Neural cell (in vitro differentiated cells): ENCODE measurements around the gene SLC13A3. TPM values are rescaled to one million over a fixed set of nuclear protein-coding genes. Genes with fewer than 3 reads are reported as not detected.

ENCODE experiments used
- H2AFZ ChIP-seq: fragments of 200-600, 300-800 bp; sonication (generic), shearing (Covaris generic); 2 replicates; pipeline ENCODE4 v1.6.0; 2014; ENCODE audit warnings: low read depth, mild to moderate bottlenecking, antibody characterized with exemption, low read length, moderate library complexity
- H3F3A ChIP-seq: fragments of 200-600 bp; shearing (Covaris generic); 2 replicates; pipeline ENCODE4 v1.6.1; 2016; ENCODE audit warnings: mild to moderate bottlenecking, moderate library complexity, mixed read lengths, antibody characterized with exemption, low read length; ENCODE audit not compliant: insufficient read depth, poor library complexity, severe bottlenecking
- H3K27ac ChIP-seq: fragments of 200-600, 300-800 bp; sonication (generic), shearing (Covaris generic); 2 replicates; pipeline ENCODE4 v1.5.1; 2014; ENCODE audit warnings: mild to moderate bottlenecking, low read length, moderate library complexity
- H3K27me3 ChIP-seq: fragments of 300-800, 200-600 bp; sonication (generic), shearing (Covaris generic); 2 replicates; pipeline ENCODE4 v1.6.0; 2014; ENCODE audit warnings: mild to moderate bottlenecking, low read depth, low read length, moderate library complexity; ENCODE audit not compliant: insufficient read depth
- H3K36me3 ChIP-seq: fragments of 300-800, 200-600 bp; sonication (generic), shearing (Covaris generic); 2 replicates; pipeline ENCODE4 v1.5.1; 2014; ENCODE audit warnings: mild to moderate bottlenecking, antibody characterized with exemption, low read length, moderate library complexity; ENCODE audit not compliant: insufficient read depth
- H3K4me2 ChIP-seq: fragments of 300-800, 200-600 bp; sonication (generic), shearing (Covaris generic); 2 replicates; pipeline ENCODE4 v1.6.0; 2014; ENCODE audit warnings: mild to moderate bottlenecking, low read length
- H3K4me3 ChIP-seq: fragments of 300-800, 200-600 bp; sonication (generic), shearing (Covaris generic); 2 replicates; pipeline ENCODE4 v1.5.1; 2014; ENCODE audit warnings: mild to moderate bottlenecking, low read length, moderate library complexity
- H3K79me2 ChIP-seq: fragments of 200-600 bp; shearing (Covaris generic); replicated peaks from 2 replicates; pipeline ENCODE4 v1.6.0; 2014; ENCODE audit warnings: mild to moderate bottlenecking, low read length, moderate library complexity; ENCODE audit not compliant: insufficient read depth
- H3K9ac ChIP-seq: fragments of 300-800, 200-600 bp; sonication (generic), shearing (Covaris generic); 2 replicates; pipeline ENCODE4 v1.6.1; 2016; ENCODE audit warnings: mild to moderate bottlenecking, low read length, mixed read lengths
- H3K9me2 ChIP-seq: fragments of 200-600 bp; shearing (Covaris generic); 2 replicates; pipeline ENCODE4 v1.6.1; 2016; ENCODE audit warnings: mild to moderate bottlenecking, low read length, mixed read lengths; ENCODE audit not compliant: insufficient read depth
- H3K9me3 ChIP-seq: fragments of 200-600, 300-800 bp; sonication (generic), shearing (Covaris generic); 2 replicates; pipeline ENCODE4 v1.6.1; 2016; ENCODE audit warnings: mild to moderate bottlenecking, mixed run types, low read length, moderate library complexity, mixed read lengths
- H4K20me1 ChIP-seq: fragments of 200-600 bp; shearing (Covaris generic); 2 replicates; pipeline ENCODE4 v1.6.1; 2016; ENCODE audit warnings: mild to moderate bottlenecking, mixed run types; ENCODE audit not compliant: insufficient read depth
- EP300 ChIP-seq: fragments of 450-650 bp; conservative IDR thresholded peaks from 2 replicates; pipeline ENCODE4 v1.6.1; 2014; ENCODE audit warnings: antibody characterized with exemption, mild to moderate bottlenecking, moderate library complexity; ENCODE audit not compliant: poor library complexity, severe bottlenecking
- EZH2 ChIP-seq: fragments of 200-600, 300-800 bp; shearing (Covaris generic), sonication (generic); IDR thresholded peaks from 2 replicates; pipeline ENCODE4 v1.6.1; 2014; ENCODE audit warnings: antibody characterized with exemption, low read length, borderline replicate concordance, mild to moderate bottlenecking; ENCODE audit not compliant: insufficient read depth, poor library complexity, severe bottlenecking
- MXI1 ChIP-seq: fragments of 450-650 bp; conservative IDR thresholded peaks from 2 replicates; pipeline ENCODE4 v1.6.1; 2014; ENCODE audit warnings: antibody characterized with exemption, mild to moderate bottlenecking; ENCODE audit not compliant: poor library complexity, severe bottlenecking
- POLR2AphosphoS5 ChIP-seq: IDR thresholded peaks from 2 replicates; pipeline ENCODE4 v1.6.1; 2012
- RAD21 ChIP-seq: fragments of 450-650 bp; conservative IDR thresholded peaks from 2 replicates; pipeline ENCODE4 v1.6.1; 2014; ENCODE audit warnings: antibody characterized with exemption, mild to moderate bottlenecking, moderate library complexity
- SMC3 ChIP-seq: fragments of 450-650 bp; conservative IDR thresholded peaks from 2 replicates; pipeline ENCODE4 v1.6.1; 2014; ENCODE audit warnings: antibody characterized with exemption, mild to moderate bottlenecking, moderate library complexity; ENCODE audit not compliant: poor library complexity
- TAF1 ChIP-seq: IDR thresholded peaks from 2 replicates; pipeline ENCODE4 v1.6.1; 2012; ENCODE audit warnings: low read depth
- polyA plus RNA-seq: library from polyadenylated mRNA; depleted of rRNA; stranded (reverse); fragments of >200 nt; gene quantifications from 2 replicates; pipeline ENCODE4 v1.2.3, GENCODE V29; 2014
- TF ChIP-seq, protein P1 (sequence below): IDR thresholded peaks from 2 replicates; pipeline ENCODE4 v1.6.1; 2012; ENCODE audit warnings: borderline replicate concordance
- TF ChIP-seq, protein P2 (sequence below): fragments of 450-650 bp; IDR thresholded peaks from 2 replicates; pipeline ENCODE4 v1.5.1; 2014; ENCODE audit warnings: antibody characterized with exemption, mild to moderate bottlenecking, moderate library complexity; ENCODE audit not compliant: poor library complexity, severe bottlenecking

Gene SLC13A3
- polyA plus RNA-seq, 1 donor from 2014 or later: 5.5 TPM

DNA sequence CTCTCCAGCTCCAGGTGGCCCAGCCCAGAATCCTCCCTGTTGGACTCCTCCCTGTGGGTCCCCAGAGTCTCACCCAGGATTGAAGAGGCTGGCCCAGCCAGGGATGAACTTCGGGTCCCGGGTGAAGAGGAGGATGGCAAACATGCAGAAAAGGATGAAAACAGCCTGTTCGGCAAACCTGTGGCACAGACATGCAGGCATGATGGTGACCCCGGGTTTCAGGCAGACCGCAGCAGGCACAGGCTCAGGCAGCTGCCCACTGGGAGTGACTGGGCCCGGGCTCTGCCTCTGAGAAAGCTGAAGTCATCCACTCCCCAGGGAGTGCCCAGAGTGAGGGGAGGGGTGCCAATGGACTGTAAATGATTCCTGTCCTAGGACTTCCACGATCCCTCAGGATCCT is 63.3 kb downstream of the SLC13A3 start (continued):
- TF ChIP-seq SMC3 (no peak), EP300 (no peak), TAF1 (no peak)

DNA sequence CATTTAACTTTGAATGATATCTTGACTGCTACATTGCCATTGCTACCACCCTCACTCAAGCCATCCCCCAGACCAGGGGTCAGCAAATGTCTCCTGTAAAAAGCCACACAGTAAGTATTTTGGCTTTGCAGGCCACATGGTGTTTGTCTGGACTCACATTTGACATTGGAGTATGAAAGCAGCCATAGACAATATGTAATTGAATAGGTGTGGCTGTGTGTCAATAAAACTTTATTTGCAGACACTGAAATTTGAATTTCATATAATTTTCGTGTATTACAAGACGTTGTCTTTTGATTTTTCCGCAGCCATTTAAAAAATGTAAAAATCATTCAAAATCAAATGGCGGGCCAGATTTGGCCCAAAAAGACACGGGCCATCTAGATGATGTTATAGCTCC is 64.5 kb downstream of the SLC13A3 start:
- H3K36me3 ChIP-seq: no peaks in the 10 kb centered on the region
- H3K27me3 ChIP-seq: no peaks in the 10 kb centered on the region
- H2AFZ ChIP-seq: no peak overlapping the region
- H3K9ac ChIP-seq: no peak overlapping the region
- H3K9me2 ChIP-seq: no peaks in the 10 kb centered on the region
- no peaks in the 10 kb centered on the region for H4K20me1 ChIP-seq
- no peaks in the 10 kb centered on the region for H3K9me3 ChIP-seq
- TF ChIP-seq EP300: no peak
- TF ChIP-seq, protein P1, sequence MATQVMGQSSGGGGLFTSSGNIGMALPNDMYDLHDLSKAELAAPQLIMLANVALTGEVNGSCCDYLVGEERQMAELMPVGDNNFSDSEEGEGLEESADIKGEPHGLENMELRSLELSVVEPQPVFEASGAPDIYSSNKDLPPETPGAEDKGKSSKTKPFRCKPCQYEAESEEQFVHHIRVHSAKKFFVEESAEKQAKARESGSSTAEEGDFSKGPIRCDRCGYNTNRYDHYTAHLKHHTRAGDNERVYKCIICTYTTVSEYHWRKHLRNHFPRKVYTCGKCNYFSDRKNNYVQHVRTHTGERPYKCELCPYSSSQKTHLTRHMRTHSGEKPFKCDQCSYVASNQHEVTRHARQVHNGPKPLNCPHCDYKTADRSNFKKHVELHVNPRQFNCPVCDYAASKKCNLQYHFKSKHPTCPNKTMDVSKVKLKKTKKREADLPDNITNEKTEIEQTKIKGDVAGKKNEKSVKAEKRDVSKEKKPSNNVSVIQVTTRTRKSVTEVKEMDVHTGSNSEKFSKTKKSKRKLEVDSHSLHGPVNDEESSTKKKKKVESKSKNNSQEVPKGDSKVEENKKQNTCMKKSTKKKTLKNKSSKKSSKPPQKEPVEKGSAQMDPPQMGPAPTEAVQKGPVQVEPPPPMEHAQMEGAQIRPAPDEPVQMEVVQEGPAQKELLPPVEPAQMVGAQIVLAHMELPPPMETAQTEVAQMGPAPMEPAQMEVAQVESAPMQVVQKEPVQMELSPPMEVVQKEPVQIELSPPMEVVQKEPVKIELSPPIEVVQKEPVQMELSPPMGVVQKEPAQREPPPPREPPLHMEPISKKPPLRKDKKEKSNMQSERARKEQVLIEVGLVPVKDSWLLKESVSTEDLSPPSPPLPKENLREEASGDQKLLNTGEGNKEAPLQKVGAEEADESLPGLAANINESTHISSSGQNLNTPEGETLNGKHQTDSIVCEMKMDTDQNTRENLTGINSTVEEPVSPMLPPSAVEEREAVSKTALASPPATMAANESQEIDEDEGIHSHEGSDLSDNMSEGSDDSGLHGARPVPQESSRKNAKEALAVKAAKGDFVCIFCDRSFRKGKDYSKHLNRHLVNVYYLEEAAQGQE: no peak
- TF ChIP-seq EZH2: no peak
- no peak overlapping the region for H3K4me2 ChIP-seq
- H3K79me2 ChIP-seq: no peaks in the 10 kb centered on the region
- no peak overlapping the region for H3K4me3 ChIP-seq
- H3K27ac ChIP-seq: no peak overlapping the region
- no peaks in the 10 kb centered on the region for H3F3A ChIP-seq

DNA sequence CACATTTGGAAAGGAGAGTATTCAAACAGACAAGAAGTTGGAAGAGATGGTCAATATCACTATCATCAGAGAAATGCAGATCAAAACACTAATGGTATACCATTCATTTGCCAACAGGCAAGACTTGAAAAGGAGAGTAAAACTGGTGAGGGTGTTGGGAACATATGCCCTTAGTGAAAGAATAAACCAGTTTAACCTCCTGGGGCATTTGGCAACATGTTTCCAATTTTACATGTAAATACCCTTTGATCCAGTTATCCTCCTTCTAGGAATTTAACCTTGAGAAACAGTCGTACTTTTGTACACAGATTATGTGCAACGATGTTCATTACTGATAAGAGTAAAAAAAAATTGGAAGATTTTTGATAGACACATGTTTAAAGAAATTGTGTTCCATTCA is 66.8 kb downstream of the SLC13A3 start:
- Histone ChIP-seq H3F3A (no peaks in the 10 kb centered on the region), H4K20me1 (no peaks in the 10 kb centered on the region), H3K9me3 (peaks cover 2% of the 10 kb centered on the region), H3K4me3 (no peak overlapping the region), H3K27me3 (no peaks in the 10 kb centered on the region), H3K9ac (no peak overlapping the region), H2AFZ (no peak overlapping the region), H3K4me2 (no peak overlapping the region), H3K9me2 (no peaks in the 10 kb centered on the region), H3K36me3 (no peaks in the 10 kb centered on the region), H3K79me2 (no peaks in the 10 kb centered on the region), H3K27ac (no peak overlapping the region)
- TF ChIP-seq SMC3: no peak
- no peak for TF ChIP-seq RAD21
- TF ChIP-seq, protein P1: no peak
- TF ChIP-seq, protein P2, sequence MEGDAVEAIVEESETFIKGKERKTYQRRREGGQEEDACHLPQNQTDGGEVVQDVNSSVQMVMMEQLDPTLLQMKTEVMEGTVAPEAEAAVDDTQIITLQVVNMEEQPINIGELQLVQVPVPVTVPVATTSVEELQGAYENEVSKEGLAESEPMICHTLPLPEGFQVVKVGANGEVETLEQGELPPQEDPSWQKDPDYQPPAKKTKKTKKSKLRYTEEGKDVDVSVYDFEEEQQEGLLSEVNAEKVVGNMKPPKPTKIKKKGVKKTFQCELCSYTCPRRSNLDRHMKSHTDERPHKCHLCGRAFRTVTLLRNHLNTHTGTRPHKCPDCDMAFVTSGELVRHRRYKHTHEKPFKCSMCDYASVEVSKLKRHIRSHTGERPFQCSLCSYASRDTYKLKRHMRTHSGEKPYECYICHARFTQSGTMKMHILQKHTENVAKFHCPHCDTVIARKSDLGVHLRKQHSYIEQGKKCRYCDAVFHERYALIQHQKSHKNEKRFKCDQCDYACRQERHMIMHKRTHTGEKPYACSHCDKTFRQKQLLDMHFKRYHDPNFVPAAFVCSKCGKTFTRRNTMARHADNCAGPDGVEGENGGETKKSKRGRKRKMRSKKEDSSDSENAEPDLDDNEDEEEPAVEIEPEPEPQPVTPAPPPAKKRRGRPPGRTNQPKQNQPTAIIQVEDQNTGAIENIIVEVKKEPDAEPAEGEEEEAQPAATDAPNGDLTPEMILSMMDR: no peak
- TF ChIP-seq EP300: no peak
- TF ChIP-seq MXI1: no peak
- TF ChIP-seq TAF1: no peak
- TF ChIP-seq POLR2AphosphoS5: no peak
- TF ChIP-seq EZH2: no peak
